Activated naive CD4-positive, alpha-beta T cell treated with Interleukin-2 at 50 U/mL for 16 hours (primary cell): ENCODE results near the gene UEVLD.
A peak's percentile ranks its signal among the peaks of the same experiment; 100 is the strongest.

Experiments used
- DNase-seq: peaks from one replicate; pipeline ENCODE4 v3.0.0-alpha.2; 2020

The UEVLD gene

GRCh38 chr11:18580113-18580766 lies 8.3 kb downstream of the UEVLD start:
- DNase-seq = no peak

GRCh38 chr11:18578975-18579598 lies 9.4 kb downstream of the UEVLD start:
- DNase-seq = no peak

- DNase-seq = no peak
Observed at GRCh38 chr11:18575361-18575760, 13.2 kb downstream of the UEVLD start.

GRCh38 chr11:18567081-18567480 lies 21.5 kb downstream of the UEVLD start:
- DNase-seq = no peak

- DNase-seq = no peak
Observed at GRCh38 chr11:18566406-18566805, 22.1 kb downstream of the UEVLD start.

GRCh38 chr11:18564149-18564548 lies 24.4 kb downstream of the UEVLD start:
- DNase-seq = no peak

- no peak for DNase-seq
Observed at GRCh38 chr11:18563090-18563730, 25.3 kb downstream of the UEVLD start.

- DNase-seq = no peak
Observed at GRCh38 chr11:18548001-18548400, 40.5 kb downstream of the UEVLD start.

GRCh38 chr11:18540207-18541009 lies 48.1 kb downstream of the UEVLD start:
- no peak for DNase-seq

- no peak for DNase-seq
Observed at GRCh38 chr11:18536209-18536608, 52.3 kb downstream of the UEVLD start.

- DNase-seq = no peak
Observed at GRCh38 chr11:18534245-18534644, 54.3 kb downstream of the UEVLD start.

- no peak for DNase-seq
Observed at GRCh38 chr11:18533365-18533764, 55.2 kb downstream of the UEVLD start.

- DNase-seq = no peak
Observed at GRCh38 chr11:18527512-18527911, 61.0 kb downstream of the UEVLD start.

GRCh38 chr11:18526521-18527296 lies 61.8 kb downstream of the UEVLD start, which contains the start of gene TSG101:
Gene TSG101 (minus strand): TSS chr11:18526942. CDS start chr11:18526816, 126 bp downstream.
- peak; percentile 92 for DNase-seq

GRCh38 chr11:18526130-18526520 lies 62.4 kb downstream of the UEVLD start:
- DNase-seq = no peak

GRCh38 chr11:18524248-18524647 lies 64.3 kb downstream of the UEVLD start:
- no peak for DNase-seq

- DNase-seq = no peak
Observed at GRCh38 chr11:18523084-18523483, 65.5 kb downstream of the UEVLD start.

GRCh38 chr11:18522388-18522787 lies 66.1 kb downstream of the UEVLD start:
- DNase-seq = no peak

- DNase-seq = no peak
Observed at GRCh38 chr11:18521122-18521521, 67.4 kb downstream of the UEVLD start.

- no peak for DNase-seq
Observed at GRCh38 chr11:18502352-18502751, 86.2 kb downstream of the UEVLD start.

- no peak for DNase-seq
Observed at GRCh38 chr11:18501629-18502028, 86.9 kb downstream of the UEVLD start.

- no peak for DNase-seq
Observed at GRCh38 chr11:18498039-18498438, 90.5 kb downstream of the UEVLD start.

- no peak for DNase-seq
Observed at GRCh38 chr11:18495703-18496102, 92.8 kb downstream of the UEVLD start.
